Neural progenitor cell (in vitro differentiated cells): ENCODE results near the gene NXT1.

Experiments
- EZH2 ChIP-seq: fragments of 200-600 bp; sonication (generic); IDR thresholded peaks from 2 replicates; pipeline ENCODE4 v1.6.1; 2017; ENCODE audit warnings: antibody characterized with exemption, mild to moderate bottlenecking, moderate library complexity
- EZH2phosphoT487 ChIP-seq: fragments of 200-600 bp; sonication (generic); IDR thresholded peaks from 2 replicates; pipeline ENCODE4 v1.6.1; 2017; ENCODE audit warnings: antibody characterized with exemption
- TF ChIP-seq, protein P1 (sequence below): fragments of 200-600 bp; sonication (generic); IDR thresholded peaks from 2 replicates; pipeline ENCODE4 v1.5.1; 2017; ENCODE audit warnings: antibody characterized with exemption, mild to moderate bottlenecking

DNA sequence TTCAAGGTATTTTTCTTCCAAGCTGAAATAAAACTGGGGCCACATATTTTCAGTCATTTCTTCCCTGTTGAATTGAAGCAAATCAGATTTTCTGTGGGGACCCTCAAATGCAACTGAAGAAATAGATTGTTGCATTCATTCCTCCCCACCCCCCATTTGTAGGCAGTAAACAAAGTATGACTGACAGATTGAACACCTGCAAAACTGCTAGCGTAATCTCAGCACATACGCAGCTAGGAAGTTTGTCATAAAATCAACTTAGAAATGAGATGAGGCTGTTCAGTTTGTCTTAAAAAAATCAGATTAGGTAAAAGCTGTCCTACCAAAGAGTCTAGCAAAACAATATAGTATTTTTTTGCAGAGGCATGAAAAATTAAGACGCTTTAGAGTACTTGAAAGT lies 20.3 kb downstream of the NXT1 start:
- TF ChIP-seq, protein P1, sequence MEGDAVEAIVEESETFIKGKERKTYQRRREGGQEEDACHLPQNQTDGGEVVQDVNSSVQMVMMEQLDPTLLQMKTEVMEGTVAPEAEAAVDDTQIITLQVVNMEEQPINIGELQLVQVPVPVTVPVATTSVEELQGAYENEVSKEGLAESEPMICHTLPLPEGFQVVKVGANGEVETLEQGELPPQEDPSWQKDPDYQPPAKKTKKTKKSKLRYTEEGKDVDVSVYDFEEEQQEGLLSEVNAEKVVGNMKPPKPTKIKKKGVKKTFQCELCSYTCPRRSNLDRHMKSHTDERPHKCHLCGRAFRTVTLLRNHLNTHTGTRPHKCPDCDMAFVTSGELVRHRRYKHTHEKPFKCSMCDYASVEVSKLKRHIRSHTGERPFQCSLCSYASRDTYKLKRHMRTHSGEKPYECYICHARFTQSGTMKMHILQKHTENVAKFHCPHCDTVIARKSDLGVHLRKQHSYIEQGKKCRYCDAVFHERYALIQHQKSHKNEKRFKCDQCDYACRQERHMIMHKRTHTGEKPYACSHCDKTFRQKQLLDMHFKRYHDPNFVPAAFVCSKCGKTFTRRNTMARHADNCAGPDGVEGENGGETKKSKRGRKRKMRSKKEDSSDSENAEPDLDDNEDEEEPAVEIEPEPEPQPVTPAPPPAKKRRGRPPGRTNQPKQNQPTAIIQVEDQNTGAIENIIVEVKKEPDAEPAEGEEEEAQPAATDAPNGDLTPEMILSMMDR: no peak
- no peak for TF ChIP-seq EZH2phosphoT487
- no peak for TF ChIP-seq EZH2
